Measurements from ENCODE around the gene MLF2.
"Not testable (repeated sequence)": the region's sequence is repeated elsewhere in the genome, so short reads cannot be mapped to it uniquely, and the experiment has no call there.

MLF2 gene

DNA sequence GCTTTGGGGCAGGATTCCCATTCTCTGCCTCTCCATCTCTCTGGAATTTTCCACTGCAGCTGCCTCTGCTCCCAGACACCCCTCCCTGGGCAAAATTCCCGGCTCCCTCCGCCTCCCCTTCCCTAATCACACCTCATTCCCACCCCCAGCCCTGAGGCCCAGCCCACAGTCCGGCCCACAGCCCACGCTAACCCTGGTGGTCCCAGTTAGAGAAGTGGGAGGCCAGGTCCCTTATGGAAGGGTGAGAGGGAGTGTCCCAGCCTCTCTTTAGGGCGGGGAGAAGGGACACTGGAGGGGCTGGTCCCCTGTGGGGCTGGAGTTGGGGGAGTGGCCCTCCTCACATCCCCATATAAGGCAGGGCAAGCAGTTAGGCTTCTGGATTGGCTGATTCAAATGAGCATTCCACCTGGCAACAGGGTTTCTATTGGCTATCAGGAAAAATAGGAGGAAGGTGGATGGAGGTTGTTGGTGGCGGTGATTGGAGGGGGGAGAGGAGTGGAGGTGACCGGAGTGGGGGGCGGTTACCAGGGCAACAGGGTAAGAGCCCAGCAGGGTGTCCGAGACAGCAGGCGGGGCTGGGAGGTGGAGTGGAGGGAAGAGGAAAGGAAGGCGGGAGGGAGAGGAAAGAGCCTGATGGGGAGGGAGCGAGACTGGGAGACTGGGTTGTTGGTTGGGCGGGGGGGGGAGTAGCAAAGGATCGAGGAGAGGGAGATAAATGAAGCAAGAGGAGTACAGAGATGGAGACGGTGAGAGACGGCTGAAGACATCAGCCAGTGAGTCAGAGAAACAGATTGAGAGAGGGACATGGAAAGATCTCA lies 11.3 kb upstream of the MLF2 start:
- peak; percentile 79 for DNase-seq

DNA sequence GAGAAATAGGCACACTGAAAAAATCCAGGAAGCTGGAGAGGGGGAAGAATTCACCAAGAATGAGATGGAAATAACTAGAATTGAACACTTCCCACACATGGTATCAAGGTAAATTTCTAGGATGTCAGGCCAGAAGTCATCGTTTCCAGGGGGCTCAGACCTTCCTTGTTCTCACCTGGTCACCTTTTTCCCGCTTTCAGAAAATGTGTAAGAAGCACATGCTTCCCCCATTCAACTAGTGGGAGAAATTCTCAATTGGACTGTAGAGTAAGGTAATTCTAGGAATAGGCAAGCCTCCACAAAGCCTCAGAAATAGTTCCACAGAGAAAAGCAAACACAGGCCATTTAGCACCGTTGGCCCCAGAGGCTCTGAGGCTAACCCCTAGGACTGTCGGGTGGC lies 10.4 kb upstream of the MLF2 start:
- no peak for DNase-seq

DNA sequence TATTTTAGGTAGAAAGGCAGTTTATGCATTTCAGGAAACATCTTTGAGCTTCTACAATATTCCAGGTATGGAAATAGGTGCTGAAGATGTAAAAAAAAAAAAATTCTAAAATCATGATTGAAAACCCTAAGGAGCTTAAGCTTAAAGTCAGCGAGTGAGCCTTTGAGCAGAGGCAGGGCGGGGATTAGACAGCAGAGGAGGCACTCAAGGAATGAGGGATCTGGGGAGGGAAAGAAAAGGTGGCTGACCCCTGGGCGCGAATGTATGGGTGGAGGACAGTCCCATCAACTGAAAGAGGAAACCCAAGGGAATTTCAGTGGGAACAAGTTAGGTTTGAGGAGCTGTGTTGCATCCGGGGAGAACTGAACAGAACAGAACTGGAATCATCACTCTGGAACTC lies 6.8 kb upstream of the MLF2 start:
- no peak for DNase-seq

DNA sequence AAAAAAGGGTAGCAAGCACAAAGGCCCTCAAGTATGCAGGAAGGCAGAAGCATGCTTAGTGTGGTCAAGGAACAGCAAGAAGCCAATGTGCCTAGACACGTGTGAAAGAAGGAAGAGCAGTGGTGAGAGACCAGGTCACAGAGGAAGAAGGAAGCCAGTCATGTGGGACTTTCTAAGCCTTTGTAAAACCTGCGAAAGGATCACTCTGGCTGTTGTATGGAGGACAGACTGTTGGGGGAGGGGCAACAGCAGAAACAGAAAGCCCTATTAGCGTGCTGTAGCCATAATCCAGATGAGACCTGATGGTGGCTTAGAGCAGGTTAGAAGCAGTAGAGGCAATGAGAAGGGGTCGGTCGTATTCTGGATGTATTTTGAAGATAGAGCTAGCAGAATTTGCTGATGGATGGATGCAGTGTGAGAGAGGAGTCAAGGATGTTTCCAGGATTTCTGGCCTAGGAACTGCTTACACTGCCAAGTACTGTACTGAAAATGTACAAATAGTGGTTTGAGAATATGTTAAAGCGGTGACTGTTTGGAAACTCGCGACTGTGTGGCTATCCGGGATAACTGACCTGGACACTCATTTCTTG lies 5.7 kb upstream of the MLF2 start:
- no peak for DNase-seq

DNA sequence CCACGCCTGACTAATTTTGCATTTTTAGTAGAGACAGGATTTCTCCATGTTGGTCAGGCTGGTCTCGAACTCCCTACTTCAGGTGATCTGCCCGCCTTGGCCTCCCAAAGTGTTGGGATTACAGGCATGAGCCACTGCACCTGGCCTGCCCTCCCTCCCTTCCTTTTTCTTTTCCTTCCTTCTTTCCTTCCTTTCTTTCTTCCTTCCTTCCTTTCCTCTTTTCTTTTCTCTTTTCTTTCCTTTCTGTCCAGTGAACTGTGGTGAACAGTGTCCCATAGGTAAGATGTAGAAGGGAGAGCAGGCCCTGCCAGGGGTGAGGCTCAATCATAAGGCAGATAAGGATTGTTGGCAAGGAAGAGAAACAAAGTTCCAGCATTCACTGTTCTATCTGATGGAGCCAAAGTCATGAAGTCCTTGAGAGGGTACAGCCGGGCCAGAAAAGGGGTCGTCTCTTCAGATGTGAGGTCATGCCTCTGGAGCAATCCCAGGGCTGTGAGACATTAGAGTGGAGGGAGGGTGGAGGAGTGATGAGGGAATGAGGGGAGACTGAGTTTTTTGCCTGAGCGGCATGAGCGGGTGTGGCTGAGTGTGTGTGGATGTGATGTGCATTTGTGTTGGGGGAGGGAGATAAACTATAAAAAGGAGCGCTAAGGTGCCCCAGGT lies 4.2 kb upstream of the MLF2 start:
- DNase-seq, result no peak

DNA sequence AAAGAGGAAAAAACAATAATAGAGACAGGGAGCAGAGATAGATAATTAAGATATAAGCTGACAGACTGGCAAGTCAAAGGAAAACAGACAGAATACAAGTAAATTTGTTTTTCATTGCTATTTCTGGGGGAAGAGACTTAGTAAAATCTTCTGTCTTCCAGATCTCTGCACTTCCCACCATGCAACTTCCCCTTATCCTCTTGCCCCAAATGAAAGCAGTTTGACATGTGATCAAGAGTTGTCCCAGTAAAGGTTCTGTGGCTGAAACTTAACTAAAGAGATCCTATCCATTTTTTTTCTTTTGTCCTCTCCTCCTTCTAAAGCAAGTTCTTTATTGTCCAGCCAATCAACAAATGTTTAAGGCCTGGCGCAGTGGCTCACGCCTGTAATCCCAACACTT lies 1.5 kb upstream of the MLF2 start:
- no peak for DNase-seq

DNA sequence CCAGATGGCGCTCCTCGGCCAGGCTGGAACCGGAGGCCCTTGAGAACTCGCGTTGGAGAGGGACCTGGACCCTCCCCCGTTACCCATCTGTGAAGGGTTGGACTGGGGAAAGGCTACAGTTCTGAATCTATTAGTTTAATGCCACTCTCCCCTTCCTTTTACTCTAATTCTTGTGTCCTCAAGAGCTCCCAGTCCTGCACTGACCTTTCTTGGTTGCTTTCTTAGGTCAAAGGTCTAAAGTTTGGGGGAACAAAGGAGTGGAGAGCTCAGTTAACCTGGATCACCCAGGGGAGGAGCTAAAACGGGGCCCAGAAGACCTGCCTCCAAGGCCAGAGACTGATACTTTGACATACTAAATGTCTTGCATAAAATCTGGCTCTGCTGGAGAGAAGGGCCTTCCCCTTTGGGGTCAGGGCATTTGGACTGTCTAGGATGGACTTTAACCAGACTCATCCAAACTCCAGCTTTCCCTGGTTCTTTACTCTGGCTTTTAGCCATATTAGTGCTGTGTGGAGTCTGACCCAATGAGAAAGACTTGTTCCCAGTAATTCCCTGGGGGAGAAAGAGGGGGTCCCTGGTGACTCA lies 923 bp upstream of the MLF2 start:
- DNase-seq, result no peak

DNA sequence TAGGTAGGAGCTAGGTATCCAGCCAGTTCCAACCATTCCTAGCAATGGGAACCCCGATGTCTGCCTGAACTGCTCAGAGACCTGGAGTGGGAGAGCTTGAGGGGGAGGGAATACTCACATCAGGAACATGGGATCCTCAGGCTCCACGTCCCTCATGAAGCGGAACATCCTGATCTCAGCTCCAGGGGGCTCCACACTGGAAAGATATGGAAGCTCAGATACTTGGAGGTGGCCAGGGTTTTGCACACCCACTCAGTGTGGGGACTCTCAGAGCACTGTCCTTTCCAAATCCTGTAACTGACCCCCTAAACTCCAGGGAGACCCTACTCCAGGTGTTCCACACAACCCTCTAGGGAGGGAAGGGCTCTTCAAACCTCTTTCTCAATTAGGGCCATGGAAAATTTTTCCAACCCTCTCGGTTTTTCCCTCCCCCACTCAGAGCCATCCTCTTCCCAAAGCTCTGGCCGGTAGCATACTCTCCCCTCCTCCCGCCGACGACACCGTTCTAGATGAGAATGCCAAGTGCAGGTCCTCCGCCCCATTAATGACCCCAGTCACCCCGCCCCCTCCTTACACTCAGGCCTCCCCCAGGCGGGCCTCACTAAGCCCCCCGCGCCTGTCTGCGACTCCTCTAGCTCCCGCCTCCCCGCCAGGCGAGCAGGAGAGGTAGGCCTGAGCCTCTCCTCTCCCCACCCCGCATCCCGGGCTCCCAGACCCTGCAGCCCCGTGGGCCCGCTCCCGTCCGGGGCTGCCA lies 597 bp downstream of the MLF2 start:
- peak; percentile 45 for DNase-seq

DNA sequence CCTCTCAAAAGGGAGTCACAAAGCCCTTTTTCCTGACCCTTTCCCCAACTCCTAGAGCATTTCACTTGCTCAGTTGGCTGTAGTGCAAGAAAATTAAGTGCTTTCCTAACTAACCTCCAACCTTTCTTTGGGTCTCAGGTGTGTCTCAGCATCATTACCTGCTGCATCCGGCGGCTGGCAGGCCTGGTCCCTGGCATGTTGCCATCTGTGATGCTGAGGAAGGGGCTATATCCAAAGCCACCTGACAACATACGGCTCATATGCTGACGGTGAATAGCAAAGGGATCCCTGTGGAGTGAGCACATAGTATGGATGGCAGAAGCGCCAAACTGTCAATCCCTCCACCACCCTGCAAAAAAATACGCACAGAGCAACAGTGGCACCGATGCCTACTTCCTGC lies 1.2 kb downstream of the MLF2 start:
- no peak for DNase-seq

DNA sequence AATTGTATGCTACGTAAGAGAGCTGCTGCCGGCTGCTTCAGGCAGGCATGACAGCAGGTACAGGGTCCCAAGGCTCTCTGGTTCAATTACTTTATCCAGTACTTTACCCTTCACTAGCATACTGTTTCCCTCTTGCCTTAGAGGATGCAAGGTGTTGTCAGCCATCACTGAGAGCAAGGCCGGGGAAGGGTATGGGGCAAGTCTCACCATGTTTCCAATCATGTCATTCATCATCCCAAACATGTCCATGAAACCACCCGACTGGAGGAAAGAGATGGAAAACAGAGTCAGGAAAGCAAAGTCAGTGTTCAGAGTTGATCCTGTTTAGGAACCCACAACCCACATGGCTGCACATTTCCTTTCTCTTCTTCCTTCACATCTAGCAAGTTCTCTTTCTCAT lies 2.4 kb downstream of the MLF2 start:
- no peak for DNase-seq

DNA sequence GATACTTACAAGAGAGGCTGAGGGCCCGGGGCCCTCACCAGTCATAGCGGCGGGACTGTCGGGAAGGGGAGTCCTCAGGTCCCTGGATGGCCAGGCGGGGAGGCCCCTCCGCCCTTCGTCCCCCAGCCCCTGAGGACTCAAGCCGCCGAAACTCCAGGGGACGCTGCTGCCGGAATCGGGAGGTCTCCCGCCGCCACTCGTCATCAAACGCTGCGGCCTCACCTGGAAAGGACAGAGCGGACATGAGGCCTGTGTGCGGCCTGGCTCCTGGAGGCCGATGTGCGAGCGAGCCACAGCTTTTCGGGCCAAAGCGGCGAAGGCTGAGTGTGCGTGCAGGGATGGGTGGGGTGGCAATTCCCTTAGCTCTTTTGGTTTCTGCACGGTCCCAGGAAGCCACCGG lies 4.2 kb downstream of the MLF2 start:
- DNase-seq, result no peak

DNA sequence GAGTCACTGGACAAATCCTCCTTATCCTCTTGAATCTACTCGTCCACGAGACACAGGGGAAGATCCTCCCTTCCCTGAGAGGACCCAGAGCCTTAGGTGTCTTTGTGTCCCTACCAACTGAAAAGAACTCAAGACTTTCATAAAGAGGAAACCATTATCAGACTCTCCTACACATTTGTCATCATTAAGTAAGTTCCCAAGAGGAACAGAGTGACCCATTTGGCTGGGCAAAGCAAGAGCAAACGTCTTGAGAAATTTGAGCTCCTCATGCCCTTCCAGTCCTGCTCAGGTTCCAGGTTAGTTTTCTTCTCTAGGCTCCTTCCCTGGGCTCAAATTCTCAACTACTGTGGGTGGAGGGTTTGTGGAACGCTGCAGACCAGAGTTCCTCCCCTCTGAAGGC lies 5.7 kb downstream of the MLF2 start:
- DNase-seq, result no peak

DNA sequence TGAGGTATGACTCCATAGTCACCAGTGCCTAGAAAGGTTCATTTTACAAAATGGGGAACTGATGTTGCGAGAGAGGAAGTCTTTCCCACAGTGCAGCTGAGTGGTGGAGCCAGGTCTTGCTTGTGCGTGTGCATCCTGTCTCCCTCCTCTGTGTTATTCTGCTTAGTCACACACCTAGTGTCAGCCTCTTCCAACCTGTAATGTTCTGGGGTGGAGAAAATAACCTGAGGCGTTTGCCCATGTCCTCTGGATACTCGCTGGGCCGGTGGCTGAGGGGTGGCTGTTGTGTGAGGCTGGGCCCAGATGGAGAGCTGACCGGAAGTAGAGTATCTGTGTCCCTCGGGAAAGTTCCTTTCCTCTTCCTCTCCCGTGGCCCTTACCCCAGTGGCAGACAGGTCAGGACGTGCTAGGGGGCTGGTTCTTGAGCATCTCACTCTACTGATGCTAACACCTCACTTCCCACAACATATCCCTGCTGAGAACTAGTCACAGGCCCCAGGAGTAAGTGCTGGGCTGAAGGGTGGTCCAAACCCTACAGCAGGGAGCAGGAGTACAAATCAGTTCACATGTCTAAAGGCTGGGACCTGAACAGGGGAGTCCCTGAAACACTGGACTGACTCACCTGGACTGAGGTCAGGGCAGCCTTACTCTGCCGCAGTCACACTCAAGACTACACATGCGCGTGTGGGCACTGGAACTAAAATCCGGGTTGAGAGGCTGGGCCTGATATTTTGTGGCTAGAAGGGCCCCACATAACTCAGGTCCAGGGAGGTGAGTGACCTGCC lies 7.0 kb downstream of the MLF2 start:
- DNase-seq, result no peak

DNA sequence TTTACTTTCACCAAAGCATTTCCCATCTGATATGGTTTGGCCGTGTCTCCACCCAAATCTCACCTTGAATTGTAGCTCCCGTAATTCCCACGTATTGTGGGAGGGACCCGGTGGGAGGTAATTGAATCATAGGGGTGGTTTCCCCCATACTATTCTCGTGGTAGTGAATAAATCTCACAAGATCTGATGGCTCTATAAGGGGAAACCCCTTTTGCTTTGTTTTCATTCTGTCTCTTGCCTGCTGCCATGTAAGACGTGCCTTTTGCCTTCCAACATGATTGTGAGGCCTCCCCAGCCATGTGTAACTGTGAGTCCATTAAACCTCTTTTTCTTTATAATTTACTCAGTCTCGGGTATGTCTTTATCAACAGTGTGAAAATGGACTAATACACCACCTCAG lies 9.6 kb downstream of the MLF2 start:
- DNase-seq, result not testable (repeated sequence)

DNA sequence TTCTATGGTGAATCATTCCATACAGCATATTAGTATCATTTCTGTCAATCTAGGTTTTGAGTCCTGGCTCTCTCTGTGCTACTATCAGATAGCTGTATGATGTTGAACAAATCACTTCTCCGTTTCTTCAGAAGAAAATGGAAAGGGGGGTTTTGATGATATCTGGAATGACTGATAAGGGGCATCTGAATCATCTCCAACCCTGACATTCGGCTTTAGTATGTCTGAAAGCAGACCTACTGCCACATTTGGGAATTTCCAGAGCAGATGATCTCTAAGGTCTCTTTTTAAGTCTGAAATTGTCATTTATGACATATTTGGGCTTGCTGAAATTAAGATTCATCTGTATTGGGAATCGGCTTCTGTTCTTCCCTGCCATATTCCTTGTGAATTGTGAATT lies 10.1 kb downstream of the MLF2 start:
- DNase-seq, result no peak

DNA sequence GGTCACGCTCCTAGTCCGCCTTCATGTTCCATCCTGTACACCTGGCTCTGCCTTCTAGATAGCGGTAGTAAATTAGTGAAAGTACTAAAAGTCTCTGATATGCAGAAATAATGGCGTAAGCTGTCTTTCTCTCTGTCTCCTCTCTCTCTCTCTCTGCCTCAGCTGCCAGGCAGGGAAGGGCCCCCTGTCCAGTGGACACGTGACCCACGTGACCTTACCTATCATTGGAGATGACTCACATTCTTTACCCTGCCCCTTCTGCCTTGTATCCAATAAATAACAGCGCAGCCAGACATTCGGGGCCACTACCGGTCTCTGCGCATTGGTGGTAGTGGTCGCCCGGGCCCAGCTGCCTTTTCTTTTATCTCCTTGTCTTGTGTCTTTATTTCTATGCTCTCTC lies 10.9 kb downstream of the MLF2 start:
- DNase-seq, result not testable (repeated sequence)

DNA sequence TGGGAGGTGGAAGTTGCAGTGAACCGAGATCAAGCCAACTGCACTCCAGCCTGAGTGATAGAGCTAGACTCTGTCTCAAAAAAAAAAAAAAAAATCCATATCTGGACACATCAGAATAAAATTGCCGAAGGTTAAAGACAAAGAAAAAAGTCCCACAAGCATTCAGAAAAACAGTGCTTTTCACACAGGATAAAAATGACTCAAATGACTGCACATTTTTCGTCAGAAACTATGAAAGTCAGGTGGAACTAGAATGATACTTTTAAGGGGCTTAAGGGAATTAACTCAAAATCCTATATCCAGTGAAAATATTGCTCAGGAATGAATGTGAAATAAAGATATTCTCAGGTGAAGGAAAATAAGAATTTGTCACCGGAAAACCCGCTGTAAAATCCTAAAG lies 16.2 kb downstream of the MLF2 start:
- DNase-seq, result no peak

DNA sequence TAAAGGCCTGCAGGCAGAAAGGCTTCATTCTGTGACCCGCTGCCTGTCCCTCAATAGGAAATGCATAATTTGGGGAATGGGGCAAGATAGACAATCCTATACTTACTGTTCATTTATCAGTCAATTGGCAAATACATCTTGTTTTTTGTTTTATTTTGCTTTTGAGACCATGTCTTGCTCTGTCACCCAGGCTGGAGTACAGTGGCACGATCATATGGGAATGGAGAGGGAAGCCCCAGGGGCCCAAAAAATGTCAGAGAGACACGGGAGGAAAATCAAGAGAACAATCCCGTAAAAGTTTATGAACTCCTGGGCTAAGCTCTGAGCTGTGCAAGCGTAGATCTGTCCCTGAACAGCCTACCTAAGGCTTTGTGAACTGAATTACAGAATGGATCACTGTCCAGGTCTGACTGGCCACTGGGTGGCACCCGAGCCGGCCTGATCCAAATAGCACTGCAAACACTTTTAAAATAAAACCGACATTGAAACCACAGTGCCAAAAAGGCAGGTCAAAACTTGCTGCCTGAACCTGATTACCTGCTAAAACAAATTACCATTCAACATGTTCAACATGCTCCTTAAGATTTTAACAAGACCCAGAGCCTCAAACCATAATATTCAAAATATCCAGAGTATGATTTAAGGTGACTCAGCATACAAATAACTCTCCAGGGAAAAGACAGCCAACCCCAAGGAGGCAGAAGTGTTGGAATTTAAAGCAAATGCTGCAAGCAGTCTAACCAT lies 17.3 kb downstream of the MLF2 start:
- DNase-seq, result peak; percentile 53

DNA sequence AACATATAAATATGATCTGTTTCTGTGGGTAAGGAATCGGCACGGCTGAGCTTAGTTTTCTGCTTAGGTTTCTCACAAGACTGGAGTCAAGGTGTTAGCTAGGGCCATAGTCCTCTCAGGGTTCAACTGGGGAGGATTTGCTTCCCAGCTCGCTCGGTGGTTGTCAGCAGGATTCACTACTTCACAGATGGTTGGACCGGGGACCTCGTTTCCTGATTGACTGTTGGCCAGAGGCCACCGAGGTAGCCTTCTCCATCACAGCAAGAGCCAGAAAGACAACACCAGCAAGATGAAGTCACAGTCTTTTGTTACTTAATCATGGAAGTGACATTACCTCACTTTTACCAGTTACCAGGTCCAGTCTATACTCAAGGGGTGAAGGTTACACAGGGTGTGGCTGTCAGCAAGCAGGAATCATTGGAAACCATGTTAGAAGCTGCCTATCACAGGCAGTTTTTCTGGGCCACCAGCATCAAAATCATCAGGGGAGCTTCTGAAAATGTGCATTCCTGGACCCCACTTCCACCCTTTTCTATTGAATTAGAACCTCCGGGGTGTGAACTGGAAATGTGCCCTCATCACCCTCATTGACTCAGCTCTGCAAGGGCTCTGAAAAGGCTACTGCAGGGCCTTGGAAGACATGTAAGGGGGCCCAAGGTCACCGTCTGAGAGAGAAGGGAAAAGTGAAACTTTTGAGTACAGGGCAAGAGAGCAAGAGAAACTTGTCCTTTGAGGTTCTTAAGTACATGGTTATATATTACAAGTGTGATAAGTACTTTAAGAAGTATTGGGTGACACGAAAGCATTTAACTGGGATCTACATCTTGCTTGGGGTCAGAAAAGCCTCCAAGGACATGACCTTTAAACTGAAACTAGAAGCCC lies 18.2 kb downstream of the MLF2 start:
- DNase-seq, result no peak

DNA sequence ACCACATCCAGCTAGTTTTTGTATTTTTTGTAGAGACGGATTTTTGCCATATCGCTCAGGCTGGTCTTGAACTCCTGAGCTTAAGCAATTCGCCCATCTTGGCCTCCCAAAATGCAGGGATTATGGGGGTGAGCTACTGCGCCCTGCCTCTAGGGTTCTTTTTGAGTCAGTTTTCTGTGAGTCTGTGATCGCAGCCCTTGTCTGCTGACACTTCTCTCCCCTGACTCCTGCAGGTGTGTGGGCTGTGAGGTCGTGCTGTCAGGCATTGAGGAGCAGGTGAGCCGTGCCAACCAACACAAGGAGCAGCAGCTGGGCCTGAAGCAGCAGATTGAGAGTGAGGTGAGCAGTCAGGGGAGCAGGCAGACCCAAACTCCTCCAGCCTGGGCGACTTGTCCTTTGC lies 22.8 kb downstream of the MLF2 start:
- no peak for DNase-seq

DNA sequence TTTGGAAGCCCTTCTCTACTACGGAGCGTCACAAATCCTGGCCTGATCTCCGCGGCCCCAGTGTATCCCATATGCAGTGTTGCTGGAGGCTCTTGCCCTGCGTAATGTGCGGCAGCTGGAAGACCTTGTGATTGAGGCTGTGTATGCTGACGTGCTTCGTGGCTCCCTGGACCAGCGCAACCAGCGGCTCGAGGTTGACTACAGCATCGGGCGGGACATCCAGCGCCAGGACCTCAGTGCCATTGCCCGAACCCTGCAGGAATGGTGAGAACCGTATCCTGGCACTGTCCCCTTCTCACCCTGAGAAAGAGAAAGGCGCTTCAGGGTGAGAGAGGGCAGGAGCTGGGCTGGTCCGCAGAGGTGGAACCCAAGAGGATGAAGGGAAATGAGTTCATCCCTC lies 23.8 kb downstream of the MLF2 start:
- DNase-seq, result no peak

Data from CD4-positive, alpha-beta T cell treated with Interleukin-12 subunit alpha and Interleukin-12 subunit beta, for 1 hour (primary cell).